ENCODE data around the gene ACER2. TPM values are rescaled to one million over a fixed set of nuclear protein-coding genes. Genes with fewer than 3 reads are reported as not detected.

Gene ACER2
- total and polyA plus RNA-seq, 10 of the 15 experiments (the other 5 are each of a cell fraction or from before 2014, with no cell fraction given): 0.07 to 3.1 (median 2.2) TPM

GRCh38 chr9:19408693-19409400 is at the start of gene ACER2 (continued):
- TF ChIP-seq SMC3 (IDR thresholded peaks at IDR 0.05; ENCODE audit: borderline replicate concordance, low read length) (0 out of 2 replicates have a peak, but pooled peaks have one; percentile 13), TARDBP (IDR thresholded peaks at IDR 0.05; ENCODE audit: borderline replicate concordance) (no peak), GATAD2B (conservative IDR thresholded peaks at IDR 0.05; ENCODE audit: low read depth) (peak; percentile 45; the same call in 1 of the 2 replicates), NR2F1 (conservative IDR thresholded peaks at IDR 0.05) (no peak), POLR2AphosphoS5 (IDR thresholded peaks at IDR 0.05; ENCODE audit: low read length) (peak; percentile 91), DPF2 (IDR thresholded peaks at IDR 0.05) (peak; percentile 66; the same call in 1 of the 2 replicates), SMARCA5 (IDR thresholded peaks at IDR 0.05) (0 out of 2 replicates have a peak, but pooled peaks have one; percentile 48), MAX (IDR thresholded peaks at IDR 0.05; ENCODE audit: low read depth, low read length) (0 out of 2 replicates have a peak, but pooled peaks have one; percentile 24), CBX5 (IDR thresholded peaks at IDR 0.05; ENCODE audit: low read depth) (no peak), IKZF1 (conservative IDR thresholded peaks at IDR 0.05) (peak; percentile 63), CHD2 (IDR thresholded peaks at IDR 0.05; ENCODE audit: borderline replicate concordance, low read depth, low read length) (peak; percentile 51; the same call in 1 of the 2 replicates), LARP7 (IDR thresholded peaks at IDR 0.05) (peak; percentile 46), RB1 (IDR thresholded peaks at IDR 0.05; ENCODE audit: borderline replicate concordance) (peak; percentile 49; the same call in 1 of the 2 replicates), NKRF (conservative IDR thresholded peaks at IDR 0.05) (peak; percentile 46; the same call in 1 of the 2 replicates), BCL11A (IDR thresholded peaks at IDR 0.05; ENCODE audit: low read depth, low read length) (no peak), TAF1 (IDR thresholded peaks at IDR 0.05; ENCODE audit: borderline replicate concordance, low read depth, low read length) (peak; percentile 61; the same call in 1 of the 2 replicates), MEF2A (IDR thresholded peaks at IDR 0.05; ENCODE audit: insufficient read depth, low read depth, low read length) (no peak), EP300 (IDR thresholded peaks at IDR 0.05; ENCODE audit: borderline replicate concordance in 1 of 2, control insufficient read depth in 1 of 2, low read depth in 2 of 2, low read length in 2 of 2) (no peak)

Data from GM12878 (cell line).